PFSK-1 (cell line): ENCODE measurements around the gene CHTF18.

Source experiments
- POLR2AphosphoS5 ChIP-seq: IDR thresholded peaks from 2 replicates; pipeline ENCODE4 v1.6.1; 2012; ENCODE audit warnings: low read depth, mild to moderate bottlenecking, control low read depth, low read length, moderate library complexity
- SIN3A ChIP-seq: IDR thresholded peaks from 2 replicates; pipeline ENCODE4 v1.6.1; 2012; ENCODE audit warnings: mild to moderate bottlenecking, low read length, moderate library complexity, borderline replicate concordance; ENCODE audit not compliant: insufficient read depth
- TAF1 ChIP-seq: IDR thresholded peaks from 2 replicates; pipeline ENCODE4 v1.6.1; 2012; ENCODE audit warnings: low read length, control low read depth, borderline replicate concordance; ENCODE audit not compliant: insufficient read depth

- TF ChIP-seq POLR2AphosphoS5: no peak
- no peak for TF ChIP-seq TAF1
- TF ChIP-seq SIN3A: no peak
These were observed 33.3 kb downstream of the CHTF18 start for GRCh38 chr16:821751-822150.
